ENCODE data around the gene FRS2.

The FRS2 gene

DNA sequence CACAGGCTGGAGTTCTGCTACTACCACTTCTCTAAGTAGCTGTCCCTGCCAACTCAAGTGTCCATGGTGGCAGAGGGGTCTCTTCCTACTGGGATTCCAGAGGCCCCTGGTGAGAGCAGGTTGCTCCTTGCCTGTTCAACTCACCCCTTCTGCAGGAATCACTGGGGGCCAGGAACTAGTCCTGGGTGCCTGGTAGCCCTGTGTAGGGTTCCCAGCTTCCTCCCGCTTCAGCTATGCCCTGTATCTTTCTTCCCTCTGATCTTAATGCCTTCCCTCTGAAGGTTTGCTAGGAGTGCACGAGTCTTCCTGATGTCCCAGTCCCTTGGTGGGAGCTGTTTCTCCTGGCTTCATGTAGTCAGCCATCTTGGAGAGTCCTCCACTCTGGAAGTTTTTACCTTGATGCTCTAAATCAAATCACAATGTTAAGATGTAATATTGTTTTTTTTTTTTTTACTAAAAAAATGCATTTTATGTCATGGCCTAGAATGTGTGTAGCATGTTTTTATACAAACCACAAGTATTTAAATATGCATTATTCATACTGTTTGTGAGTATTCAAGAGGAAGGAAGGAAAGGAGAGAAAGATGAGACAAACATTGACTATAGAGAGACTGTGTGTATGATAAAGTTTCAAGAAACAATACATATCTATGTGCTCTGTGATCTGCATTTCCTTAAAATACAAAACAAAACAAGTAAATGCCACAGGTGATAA lies 54.7 kb downstream of the FRS2 start:
- no peak for DNase-seq (ENCODE audit: low read depth, low spot score)
- WGBS (ENCODE audit: insufficient coverage, insufficient read length): no CpG with 5 or more reads among the region's 2 CpGs

DNA sequence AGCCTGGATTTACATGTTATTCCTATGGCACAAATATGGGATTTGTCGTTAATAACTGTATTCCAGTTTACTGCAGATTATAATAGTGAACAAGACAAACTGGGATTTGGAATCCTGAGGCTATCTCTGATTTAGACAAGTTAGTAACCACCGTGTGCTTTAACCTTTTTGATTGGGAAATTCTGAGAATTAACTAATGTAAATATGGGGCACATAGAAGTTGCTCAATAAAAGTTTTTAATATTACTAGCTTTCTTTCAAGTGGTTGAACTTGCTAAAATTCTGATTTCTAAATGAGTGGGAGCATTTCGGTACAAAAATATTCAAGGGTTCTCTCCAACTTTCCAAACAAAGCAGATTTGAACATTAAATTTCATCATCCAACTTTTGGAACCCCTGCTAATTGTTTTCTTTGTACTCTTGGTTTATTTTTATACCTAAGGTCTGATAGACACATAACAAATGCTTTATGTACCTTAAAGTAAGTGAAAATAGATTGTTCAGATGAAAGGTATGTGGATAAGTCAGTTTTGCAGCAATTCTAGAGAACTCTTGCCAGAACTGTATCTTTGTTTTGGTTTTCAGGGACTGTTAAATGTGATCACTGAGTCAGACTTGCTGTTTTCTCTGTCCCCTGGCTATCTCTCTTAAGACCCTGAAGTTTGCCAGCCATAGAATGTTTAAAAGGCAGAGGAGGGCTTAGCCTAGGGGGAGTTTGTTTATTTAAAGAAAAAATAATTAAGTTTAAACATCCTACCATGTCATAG lies 57.5 kb downstream of the FRS2 start:
- no peak for DNase-seq (ENCODE audit: low read depth, low spot score)

More for the DNA sequence above, 54.7 kb downstream of the FRS2 start:
- Histone ChIP-seq H3K4me3 (ENCODE audit: low read length) (no peak overlapping the region), H3K27me3 (ENCODE audit: control insufficient read depth, insufficient read depth, low read length) (no peaks in the 10 kb centered on the region), H3K4me1 (ENCODE audit: control insufficient read depth, insufficient read depth, low read length) (no peaks in the 10 kb centered on the region), H3K36me3 (ENCODE audit: control insufficient read depth, insufficient read depth, low read length) (no peaks in the 10 kb centered on the region), H3K9me3 (ENCODE audit: control insufficient read depth, insufficient read depth, low read length) (no peaks in the 10 kb centered on the region), H3K27ac (ENCODE audit: low read length) (no peak overlapping the region)

DNA sequence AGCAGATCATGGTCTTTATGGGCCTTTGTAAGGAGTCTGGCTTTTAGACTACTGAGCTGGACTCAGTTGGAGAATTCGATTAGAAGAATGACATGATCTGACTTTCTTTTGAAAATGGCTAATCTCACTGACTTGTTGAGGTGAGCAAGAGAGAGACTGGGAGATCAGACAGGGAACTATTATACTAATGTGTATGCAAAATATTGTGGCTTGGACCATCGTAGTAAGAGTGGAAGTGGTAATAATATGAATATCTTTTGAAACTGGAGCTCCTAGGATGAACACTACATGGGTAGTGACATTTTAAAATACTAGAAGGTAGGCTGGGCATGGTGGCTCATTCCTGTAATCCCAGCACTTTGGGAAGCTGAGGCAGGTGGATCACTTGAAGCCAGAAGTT lies 58.8 kb downstream of the FRS2 start:
- no peaks in the 10 kb centered on the region for H3K27me3 ChIP-seq (ENCODE audit: control insufficient read depth, insufficient read depth, low read length)
- no peak overlapping the region for H3K27ac ChIP-seq (ENCODE audit: low read length)
- H3K4me1 ChIP-seq (ENCODE audit: control insufficient read depth, insufficient read depth, low read length): no peaks in the 10 kb centered on the region; the same call in 1 of the 2 replicates
- H3K36me3 ChIP-seq (ENCODE audit: control insufficient read depth, insufficient read depth, low read length): no peaks in the 10 kb centered on the region
- no peaks in the 10 kb centered on the region for H3K9me3 ChIP-seq (ENCODE audit: control insufficient read depth, insufficient read depth, low read length)
- H3K4me3 ChIP-seq (ENCODE audit: low read length): no peak overlapping the region
- DNase-seq (ENCODE audit: low read depth, low spot score): no peak
- no CpG with 5 or more reads among the region's 2 CpGs for WGBS (ENCODE audit: insufficient coverage, insufficient read length)

More for the DNA sequence above, 57.5 kb downstream of the FRS2 start:
- no peaks in the 10 kb centered on the region for H3K36me3 ChIP-seq (ENCODE audit: control insufficient read depth, insufficient read depth, low read length)
- H3K4me1 ChIP-seq (ENCODE audit: control insufficient read depth, insufficient read depth, low read length): no peaks in the 10 kb centered on the region
- no peak overlapping the region for H3K4me3 ChIP-seq (ENCODE audit: low read length)
- no CpG with 5 or more reads among the region's 3 CpGs for WGBS (ENCODE audit: insufficient coverage, insufficient read length)
- H3K27ac ChIP-seq (ENCODE audit: low read length): no peak overlapping the region
- no peaks in the 10 kb centered on the region for H3K27me3 ChIP-seq (ENCODE audit: control insufficient read depth, insufficient read depth, low read length)
- H3K9me3 ChIP-seq (ENCODE audit: control insufficient read depth, insufficient read depth, low read length): no peaks in the 10 kb centered on the region

GRCh38 chr12:69533844-69534243 lies 63.7 kb downstream of the FRS2 start:
- Histone ChIP-seq H3K27me3 (ENCODE audit: control insufficient read depth, insufficient read depth, low read length) (no peaks in the 10 kb centered on the region), H3K27ac (ENCODE audit: low read length) (no peak overlapping the region), H3K9me3 (ENCODE audit: control insufficient read depth, insufficient read depth, low read length) (no peaks in the 10 kb centered on the region), H3K36me3 (ENCODE audit: control insufficient read depth, insufficient read depth, low read length) (no peaks in the 10 kb centered on the region), H3K4me1 (ENCODE audit: control insufficient read depth, insufficient read depth, low read length) (no peaks in the 10 kb centered on the region; the same call in 1 of the 2 replicates), H3K4me3 (ENCODE audit: low read length) (no peak overlapping the region)
- DNase-seq (ENCODE audit: low read depth, low spot score): no peak
- whole genome bisulfite sequencing (ENCODE audit: insufficient coverage, insufficient read length): no CpG with 5 or more reads among the region's 3 CpGs

GRCh38 chr12:69534389-69534822 lies 64.2 kb downstream of the FRS2 start:
- DNase-seq (ENCODE audit: low read depth, low spot score): peak; percentile 67
- Histone ChIP-seq H3K27me3 (ENCODE audit: control insufficient read depth, insufficient read depth, low read length) (no peaks in the 10 kb centered on the region), H3K27ac (ENCODE audit: low read length) (no peak overlapping the region), H3K4me3 (ENCODE audit: low read length) (no peak overlapping the region), H3K4me1 (ENCODE audit: control insufficient read depth, insufficient read depth, low read length) (no peaks in the 10 kb centered on the region; the same call in 1 of the 2 replicates), H3K9me3 (ENCODE audit: control insufficient read depth, insufficient read depth, low read length) (no peaks in the 10 kb centered on the region), H3K36me3 (ENCODE audit: control insufficient read depth, insufficient read depth, low read length) (no peaks in the 10 kb centered on the region)
- WGBS (ENCODE audit: insufficient coverage, insufficient read length): no CpG with 5 or more reads among the region's 3 CpGs

- Histone ChIP-seq H3K36me3 (ENCODE audit: control insufficient read depth, insufficient read depth, low read length) (no peaks in the 10 kb centered on the region), H3K9me3 (ENCODE audit: control insufficient read depth, insufficient read depth, low read length) (no peaks in the 10 kb centered on the region), H3K4me3 (ENCODE audit: low read length) (no peak overlapping the region), H3K4me1 (ENCODE audit: control insufficient read depth, insufficient read depth, low read length) (no peaks in the 10 kb centered on the region), H3K27ac (ENCODE audit: low read length) (no peak overlapping the region), H3K27me3 (ENCODE audit: control insufficient read depth, insufficient read depth, low read length) (no peaks in the 10 kb centered on the region)
- no CpG with 5 or more reads among the region's 2 CpGs for WGBS (ENCODE audit: insufficient coverage, insufficient read length)
- no peak for DNase-seq (ENCODE audit: low read depth, low spot score)
These were observed 70.8 kb downstream of the FRS2 start for GRCh38 chr12:69540987-69541386.

DNA sequence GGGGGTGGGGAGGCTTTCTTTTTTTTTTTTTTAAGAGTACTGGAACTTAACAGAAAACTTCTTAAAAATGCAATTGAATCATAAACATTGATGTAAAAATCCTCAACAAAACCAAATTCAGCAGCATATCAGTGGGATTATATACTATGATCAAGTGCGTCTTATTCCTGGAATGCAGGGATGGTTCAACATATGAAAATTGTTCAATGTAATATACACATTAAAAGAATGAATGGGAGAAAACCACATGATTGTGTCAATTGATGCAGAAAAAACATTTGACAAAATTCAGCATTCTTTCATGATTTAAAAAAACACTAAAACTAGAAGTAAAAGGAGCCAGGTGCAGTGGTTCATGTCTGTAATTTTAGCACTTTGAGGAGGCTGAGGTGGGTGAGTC lies 73.9 kb downstream of the FRS2 start:
- no CpG with 5 or more reads among the region's 1 CpG for WGBS (ENCODE audit: insufficient coverage, insufficient read length)
- Histone ChIP-seq H3K4me1 (ENCODE audit: control insufficient read depth, insufficient read depth, low read length) (no peaks in the 10 kb centered on the region), H3K36me3 (ENCODE audit: control insufficient read depth, insufficient read depth, low read length) (no peaks in the 10 kb centered on the region), H3K27ac (ENCODE audit: low read length) (no peak overlapping the region), H3K27me3 (ENCODE audit: control insufficient read depth, insufficient read depth, low read length) (no peaks in the 10 kb centered on the region), H3K9me3 (ENCODE audit: control insufficient read depth, insufficient read depth, low read length) (no peaks in the 10 kb centered on the region), H3K4me3 (ENCODE audit: low read length) (no peak overlapping the region)
- DNase-seq (ENCODE audit: low read depth, low spot score): no peak

DNA sequence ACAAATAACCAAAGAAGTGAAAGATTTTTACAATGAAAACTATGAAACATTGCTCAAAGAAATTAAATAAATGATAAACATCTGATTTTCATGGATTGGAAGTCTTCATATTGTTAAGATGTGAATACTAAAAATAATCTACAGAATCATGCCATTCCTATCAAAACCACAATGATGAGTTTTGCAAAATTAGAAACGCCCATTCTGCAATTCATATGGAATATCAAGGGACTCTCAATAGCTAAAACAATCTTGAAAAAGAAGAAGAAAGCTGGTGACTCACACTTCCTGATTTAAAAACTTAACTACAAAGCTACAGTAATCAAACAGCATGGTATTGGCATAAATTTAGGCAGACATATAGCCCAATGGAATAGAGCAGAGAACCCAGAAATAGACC lies 74.9 kb downstream of the FRS2 start:
- no peak overlapping the region for H3K27ac ChIP-seq (ENCODE audit: low read length)

GRCh38 chr12:69546693-69547438 lies 76.7 kb downstream of the FRS2 start:
- Histone ChIP-seq H3K4me1 (ENCODE audit: control insufficient read depth, insufficient read depth, low read length) (no peaks in the 10 kb centered on the region), H3K27ac (ENCODE audit: low read length) (no peak overlapping the region), H3K4me3 (ENCODE audit: low read length) (no peak overlapping the region), H3K27me3 (ENCODE audit: control insufficient read depth, insufficient read depth, low read length) (no peaks in the 10 kb centered on the region), H3K36me3 (ENCODE audit: control insufficient read depth, insufficient read depth, low read length) (no peaks in the 10 kb centered on the region), H3K9me3 (ENCODE audit: control insufficient read depth, insufficient read depth, low read length) (no peaks in the 10 kb centered on the region)
- no CpG with 5 or more reads among the region's 7 CpGs for WGBS (ENCODE audit: insufficient coverage, insufficient read length)
- DNase-seq (ENCODE audit: low read depth, low spot score): no peak

More for the DNA sequence above, 74.9 kb downstream of the FRS2 start:
- Histone ChIP-seq H3K27me3 (ENCODE audit: control insufficient read depth, insufficient read depth, low read length) (no peaks in the 10 kb centered on the region), H3K4me3 (ENCODE audit: low read length) (no peak overlapping the region), H3K4me1 (ENCODE audit: control insufficient read depth, insufficient read depth, low read length) (no peaks in the 10 kb centered on the region), H3K9me3 (ENCODE audit: control insufficient read depth, insufficient read depth, low read length) (no peaks in the 10 kb centered on the region), H3K36me3 (ENCODE audit: control insufficient read depth, insufficient read depth, low read length) (no peaks in the 10 kb centered on the region)
- DNase-seq (ENCODE audit: low read depth, low spot score): no peak
- no CpG with 5 or more reads among the region's 1 CpG for WGBS (ENCODE audit: insufficient coverage, insufficient read length)

DNA sequence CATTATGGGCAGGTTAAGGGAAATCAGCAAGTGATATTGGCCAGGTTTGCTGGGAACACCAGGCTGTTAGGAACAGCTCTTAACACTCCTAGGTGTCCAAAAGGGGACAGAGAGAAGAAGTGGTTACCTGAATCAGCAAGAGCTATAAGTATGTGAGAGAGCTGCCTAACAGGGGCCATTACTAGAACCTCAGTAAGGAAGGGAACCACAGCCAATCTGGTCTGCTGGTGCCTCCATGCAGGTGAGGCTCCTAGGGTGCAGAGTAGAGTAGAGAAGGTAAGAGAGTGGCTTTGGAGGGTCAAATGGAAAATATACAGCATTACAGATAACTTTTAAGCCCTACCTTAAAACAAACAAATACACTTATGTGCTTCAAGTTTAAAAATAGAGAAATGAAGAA lies 78.5 kb downstream of the FRS2 start:
- Histone ChIP-seq H3K9me3 (ENCODE audit: control insufficient read depth, insufficient read depth, low read length) (no peaks in the 10 kb centered on the region), H3K36me3 (ENCODE audit: control insufficient read depth, insufficient read depth, low read length) (no peaks in the 10 kb centered on the region), H3K4me3 (ENCODE audit: low read length) (no peak overlapping the region), H3K27ac (ENCODE audit: low read length) (no peak overlapping the region), H3K27me3 (ENCODE audit: control insufficient read depth, insufficient read depth, low read length) (no peaks in the 10 kb centered on the region), H3K4me1 (ENCODE audit: control insufficient read depth, insufficient read depth, low read length) (no peaks in the 10 kb centered on the region)
- DNase-seq (ENCODE audit: low read depth, low spot score): no peak
